ENCODE data around the gene CAMTA1. TPM values are rescaled to one million over a fixed set of nuclear protein-coding genes. Genes with fewer than 3 reads are reported as not detected.

CAMTA1 gene
- total and polyA plus RNA-seq, 2 experiments from 2014 or later, result 89.0 to 145 TPM

DNA sequence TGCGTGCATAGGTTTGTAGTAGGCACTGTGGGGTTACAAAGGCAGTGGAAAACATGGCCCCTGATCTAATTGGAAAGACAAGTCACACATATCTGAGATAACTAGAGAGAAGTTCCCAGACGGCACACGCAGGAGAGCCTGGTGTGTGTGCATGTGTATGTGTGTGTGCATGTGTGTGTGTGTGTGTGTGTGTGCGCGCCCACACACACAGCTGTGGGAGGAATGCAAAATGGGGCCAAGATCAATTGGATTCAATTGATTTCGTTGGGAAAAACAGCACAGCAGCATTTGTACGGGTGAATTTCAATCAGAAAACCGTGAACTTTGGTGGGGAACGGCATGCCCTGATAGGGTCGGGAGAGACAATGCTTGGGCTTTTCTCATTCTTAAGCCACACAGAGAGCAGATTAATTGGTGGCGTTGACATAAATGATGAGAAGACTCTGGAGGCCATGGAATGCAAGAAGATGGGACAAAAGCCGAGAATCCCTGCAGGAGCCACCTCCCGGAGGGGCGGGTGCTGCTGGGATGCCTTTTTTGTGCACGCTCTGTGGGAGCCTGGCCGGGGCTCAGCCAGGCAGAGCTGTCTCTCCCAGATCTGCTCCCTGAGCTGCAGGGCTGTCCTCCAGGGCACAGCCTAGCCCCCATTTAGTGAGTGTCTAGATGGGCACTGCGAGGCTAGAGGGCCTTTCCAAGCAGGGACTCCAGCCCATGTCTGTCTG lies 322.0 kb downstream of the CAMTA1 start:
- H3K27ac ChIP-seq, result no peak overlapping the region
- H3K36me3 ChIP-seq (replicated peaks; ENCODE audit: insufficient read depth, low read depth), result no peaks in the 10 kb centered on the region
- WGBS (ENCODE audit: low lambda C conversion rate, missing lambda C conversion rate), result 78% methylated on average over 17 of the region's 17 CpGs
- no peaks in the 10 kb centered on the region for H3K27me3 ChIP-seq
- H4K20me1 ChIP-seq (ENCODE audit: insufficient read depth, poor library complexity, severe bottlenecking), result no peaks in the 10 kb centered on the region
- no peaks in the 10 kb centered on the region for H3K9me3 ChIP-seq (ENCODE audit: low read depth)
- H3K9me2 ChIP-seq (replicated peaks; ENCODE audit: insufficient read depth), result no peaks in the 10 kb centered on the region
- TF ChIP-seq, protein P1, sequence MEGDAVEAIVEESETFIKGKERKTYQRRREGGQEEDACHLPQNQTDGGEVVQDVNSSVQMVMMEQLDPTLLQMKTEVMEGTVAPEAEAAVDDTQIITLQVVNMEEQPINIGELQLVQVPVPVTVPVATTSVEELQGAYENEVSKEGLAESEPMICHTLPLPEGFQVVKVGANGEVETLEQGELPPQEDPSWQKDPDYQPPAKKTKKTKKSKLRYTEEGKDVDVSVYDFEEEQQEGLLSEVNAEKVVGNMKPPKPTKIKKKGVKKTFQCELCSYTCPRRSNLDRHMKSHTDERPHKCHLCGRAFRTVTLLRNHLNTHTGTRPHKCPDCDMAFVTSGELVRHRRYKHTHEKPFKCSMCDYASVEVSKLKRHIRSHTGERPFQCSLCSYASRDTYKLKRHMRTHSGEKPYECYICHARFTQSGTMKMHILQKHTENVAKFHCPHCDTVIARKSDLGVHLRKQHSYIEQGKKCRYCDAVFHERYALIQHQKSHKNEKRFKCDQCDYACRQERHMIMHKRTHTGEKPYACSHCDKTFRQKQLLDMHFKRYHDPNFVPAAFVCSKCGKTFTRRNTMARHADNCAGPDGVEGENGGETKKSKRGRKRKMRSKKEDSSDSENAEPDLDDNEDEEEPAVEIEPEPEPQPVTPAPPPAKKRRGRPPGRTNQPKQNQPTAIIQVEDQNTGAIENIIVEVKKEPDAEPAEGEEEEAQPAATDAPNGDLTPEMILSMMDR (IDR thresholded peaks at IDR 0.05; ENCODE audit: poor library complexity), result no peak
- TF ChIP-seq EZH2 (IDR thresholded peaks at IDR 0.05; ENCODE audit: borderline replicate concordance) (no peak), EZH2phosphoT487 (IDR thresholded peaks at IDR 0.05; ENCODE audit: low read depth, severe bottlenecking, unreplicated experiment) (no peak)
- no peaks in the 10 kb centered on the region for H3K4me1 ChIP-seq (ENCODE audit: insufficient read depth)
- H2AFZ ChIP-seq, result no peak overlapping the region
- no peaks in the 10 kb centered on the region for H3K79me2 ChIP-seq
- no peak overlapping the region for H3K4me3 ChIP-seq
- no peak overlapping the region for H3K4me2 ChIP-seq
- DNase-seq (ENCODE audit: low spot score), result no peak

GRCh38 chr1:7108251-7108650 lies 323.0 kb downstream of the CAMTA1 start:
- Histone ChIP-seq H3K4me1 (ENCODE audit: insufficient read depth) (no peaks in the 10 kb centered on the region), H3K27me3 (no peaks in the 10 kb centered on the region)
- WGBS (ENCODE audit: low lambda C conversion rate, missing lambda C conversion rate), result 93% methylated on average over 8 of the region's 8 CpGs

DNA sequence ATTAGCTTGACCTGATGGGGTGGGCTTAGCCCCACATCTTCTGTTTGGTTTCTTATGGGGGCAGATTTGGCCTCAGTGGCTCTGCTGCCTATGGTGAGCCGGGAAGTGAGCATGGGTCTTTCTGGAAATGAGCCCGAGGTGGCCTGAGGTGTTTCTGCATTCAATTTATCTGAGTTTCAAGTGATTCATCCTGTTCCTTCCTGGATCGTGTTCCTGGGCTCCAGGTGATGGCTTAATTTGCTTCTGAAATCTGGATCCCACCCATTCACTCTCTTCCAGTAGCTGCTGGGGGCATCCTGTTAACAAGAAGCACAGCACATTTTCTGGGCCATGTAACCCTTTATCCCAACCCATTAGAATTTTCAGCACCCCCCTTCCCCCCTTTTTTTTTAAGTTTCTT lies 324.6 kb downstream of the CAMTA1 start:
- Histone ChIP-seq H3K36me3 (replicated peaks; ENCODE audit: insufficient read depth, low read depth) (no peaks in the 10 kb centered on the region), H3K79me2 (no peaks in the 10 kb centered on the region), H3K4me3 (no peak overlapping the region), H3K27ac (no peak overlapping the region), H3K4me2 (no peak overlapping the region), H3K4me1 (ENCODE audit: insufficient read depth) (no peaks in the 10 kb centered on the region), H2AFZ (no peak overlapping the region), H3K27me3 (no peaks in the 10 kb centered on the region), H3K9me2 (replicated peaks; ENCODE audit: insufficient read depth) (no peaks in the 10 kb centered on the region), H3K9me3 (ENCODE audit: low read depth) (no peaks in the 10 kb centered on the region), H4K20me1 (ENCODE audit: insufficient read depth, poor library complexity, severe bottlenecking) (no peaks in the 10 kb centered on the region)
- TF ChIP-seq EZH2phosphoT487 (IDR thresholded peaks at IDR 0.05; ENCODE audit: low read depth, severe bottlenecking, unreplicated experiment) (no peak), EZH2 (IDR thresholded peaks at IDR 0.05; ENCODE audit: borderline replicate concordance) (no peak)
- TF ChIP-seq, protein P1 (IDR thresholded peaks at IDR 0.05; ENCODE audit: poor library complexity), result no peak
- no peak for DNase-seq (ENCODE audit: low spot score)
- WGBS (ENCODE audit: low lambda C conversion rate, missing lambda C conversion rate), result 81% methylated on average over 3 of the region's 3 CpGs

More at GRCh38 chr1:7108251-7108650, 323.0 kb downstream of the CAMTA1 start:
- no peak overlapping the region for H3K4me3 ChIP-seq
- no peaks in the 10 kb centered on the region for H4K20me1 ChIP-seq (ENCODE audit: insufficient read depth, poor library complexity, severe bottlenecking)
- no peak for DNase-seq (ENCODE audit: low spot score)
- TF ChIP-seq EZH2phosphoT487 (IDR thresholded peaks at IDR 0.05; ENCODE audit: low read depth, severe bottlenecking, unreplicated experiment), result no peak
- TF ChIP-seq, protein P1 (IDR thresholded peaks at IDR 0.05; ENCODE audit: poor library complexity), result no peak
- TF ChIP-seq EZH2 (IDR thresholded peaks at IDR 0.05; ENCODE audit: borderline replicate concordance), result no peak
- no peaks in the 10 kb centered on the region for H3K36me3 ChIP-seq (replicated peaks; ENCODE audit: insufficient read depth, low read depth)
- H3K9me3 ChIP-seq (ENCODE audit: low read depth), result no peaks in the 10 kb centered on the region
- H3K79me2 ChIP-seq, result no peaks in the 10 kb centered on the region
- no peaks in the 10 kb centered on the region for H3K9me2 ChIP-seq (replicated peaks; ENCODE audit: insufficient read depth)
- no peak overlapping the region for H3K27ac ChIP-seq
- H3K4me2 ChIP-seq, result no peak overlapping the region
- H2AFZ ChIP-seq, result no peak overlapping the region

All from hepatocyte (in vitro differentiated cells).